GM12878 (cell line): ENCODE results near the gene PPP1R10. TPM values are rescaled to one million over a fixed set of nuclear protein-coding genes. Genes with fewer than 3 reads are reported as not detected.
A peak's percentile ranks its signal among the peaks of the same experiment; 100 is the strongest.

Experiments
- ATF7 ChIP-seq: fragments of 450-650 bp; IDR thresholded peaks from 2 replicates; pipeline ENCODE4 v1.6.1; 2016; ENCODE audit warnings: low read depth, mild to moderate bottlenecking
- BACH1 ChIP-seq: fragments of 450-650 bp; IDR thresholded peaks from 2 replicates; pipeline ENCODE4 v1.6.1; 2017; ENCODE audit warnings: mild to moderate bottlenecking, borderline replicate concordance
- BCL11A ChIP-seq: IDR thresholded peaks from 2 replicates; pipeline ENCODE4 v1.6.1; 2011; ENCODE audit warnings: low read depth, low read length
- BHLHE40 ChIP-seq, 2 experiments: fragments of 450-650 bp in 1 of 2; IDR thresholded peaks; 2 replicates each; pipeline ENCODE4 v1.6.1; 2011 to 2017; ENCODE audit warnings: low read depth in 2 of 2, borderline replicate concordance in 1 of 2, improper control_type of control experiment in 1 of 2, low read length in 1 of 2, mild to moderate bottlenecking in 1 of 2
- E4F1 ChIP-seq: fragments of 450-650 bp; IDR thresholded peaks from 2 replicates; pipeline ENCODE4 v1.6.1; 2018; ENCODE audit warnings: borderline replicate concordance, mild to moderate bottlenecking; ENCODE audit not compliant: partially characterized antibody
- FOXK2 ChIP-seq: fragments of 450-650 bp; IDR thresholded peaks from 2 replicates; pipeline ENCODE4 v1.6.1; 2017; ENCODE audit warnings: mild to moderate bottlenecking, moderate library complexity
- FOXM1 ChIP-seq: IDR thresholded peaks from 2 replicates; pipeline ENCODE4 v1.6.1; 2012; ENCODE audit warnings: low read depth, mild to moderate bottlenecking, inconsistent platforms, low read length, moderate library complexity
- MXI1 ChIP-seq: fragments of 150-350 bp; IDR thresholded peaks from 2 replicates; pipeline ENCODE4 v1.6.1; 2011; ENCODE audit warnings: low read depth, mild to moderate bottlenecking, inconsistent platforms, low read length, improper control_type of control experiment
- NFIC ChIP-seq: IDR thresholded peaks from 2 replicates; pipeline ENCODE4 v1.6.1; 2012; ENCODE audit warnings: low read depth, mild to moderate bottlenecking, inconsistent platforms, low read length, moderate library complexity
- PML ChIP-seq: IDR thresholded peaks from 2 replicates; pipeline ENCODE4 v1.6.1; 2012; ENCODE audit warnings: low read length, inconsistent platforms
- POLR2A ChIP-seq: IDR thresholded peaks from 2 replicates; pipeline ENCODE4 v1.6.1; 2011; ENCODE audit warnings: low read depth, mild to moderate bottlenecking, low read length
- POLR2AphosphoS2 ChIP-seq: IDR thresholded peaks from 2 replicates; pipeline ENCODE4 v1.6.1; 2011; ENCODE audit warnings: low read depth, mild to moderate bottlenecking, low read length, improper control_type of control experiment, moderate library complexity
- POLR2AphosphoS5 ChIP-seq: IDR thresholded peaks from 2 replicates; pipeline ENCODE4 v1.6.1; 2011; ENCODE audit warnings: mild to moderate bottlenecking, low read length, inconsistent platforms
- POU2F2 ChIP-seq: IDR thresholded peaks from 3 replicates; pipeline ENCODE4 v1.6.1; 2011; ENCODE audit warnings: low read depth, mild to moderate bottlenecking, low read length, borderline replicate concordance
- SMAD1 ChIP-seq: fragments of 450-650 bp; IDR thresholded peaks from 2 replicates; pipeline ENCODE4 v1.6.1; 2018; ENCODE audit warnings: mild to moderate bottlenecking, low read depth; ENCODE audit not compliant: partially characterized antibody
- SMAD5 ChIP-seq: IDR thresholded peaks from 2 replicates; pipeline ENCODE4 v1.6.1; 2016; ENCODE audit warnings: antibody characterized with exemption, low read depth
- SMARCA5 ChIP-seq: fragments of 450-650 bp; IDR thresholded peaks from 2 replicates; pipeline ENCODE4 v1.6.1; 2017; ENCODE audit warnings: mild to moderate bottlenecking
- SREBF1 ChIP-seq: IDR thresholded peaks from 2 replicates; pipeline ENCODE4 v1.6.1; 2012; ENCODE audit warnings: mild to moderate bottlenecking, low read length
- TARDBP ChIP-seq: IDR thresholded peaks from 2 replicates; pipeline ENCODE4 v1.6.1; 2016; ENCODE audit warnings: borderline replicate concordance
- ZNF24 ChIP-seq: fragments of 450-650 bp; IDR thresholded peaks from 2 replicates; pipeline ENCODE4 v1.6.1; 2017; ENCODE audit warnings: antibody characterized with exemption, mild to moderate bottlenecking
- ZZZ3 ChIP-seq: IDR thresholded peaks from 2 replicates; pipeline ENCODE4 v1.6.1; 2011; ENCODE audit warnings: low read depth; ENCODE audit not compliant: control insufficient read depth, insufficient read length
- polyA plus RNA-seq, 11 experiments: library from polyadenylated mRNA; depleted of rRNA in 4 of 11; unstranded in 6 of 11; stranded (reverse) in 5 of 11; fragments of >200 nt; fragmentation: Nextera tagmentation in 4 of 11; fragmentation: Illumina TruSeq in 1 of 11; extraction: Ambion mirVana in 4 of 11; extraction: Trizol in 1 of 11; gene quantifications; 1 replicate in 1 of 11; 2 replicates in 10 of 11; pipeline versions ENCODE4 v1.2.1 to v1.2.3, GENCODE V29; 2011 to 2016; ENCODE audit warnings: inconsistent platforms in 2 of 11, missing spikeins in 2 of 11, low read depth in 1 of 11
- total RNA-seq, 4 experiments: library from RNA; depleted of rRNA in 3 of 4; stranded (reverse); fragments of >200 nt in 3 of 4; fragmentation: Illumina TruSeq in 1 of 4; extraction: Trizol in 1 of 4; gene quantifications; 2 replicates each; pipeline versions ENCODE4 v1.2.1 to v1.2.3, GENCODE V29; 2013 to 2021
- TF ChIP-seq, protein P1 (sequence below): fragments of 450-650 bp; formaldehyde crosslinking; IDR thresholded peaks from 2 replicates; pipeline ENCODE4 v1.5.0; 2022; ENCODE audit warnings: mild to moderate bottlenecking, missing genetic modification characterization

The PPP1R10 gene
- total and polyA plus RNA-seq, 10 of the 15 experiments (the other 5 are each of a cell fraction or from before 2014, with no cell fraction given): 11.3 to 83.8 (median 41.2) TPM

DNA sequence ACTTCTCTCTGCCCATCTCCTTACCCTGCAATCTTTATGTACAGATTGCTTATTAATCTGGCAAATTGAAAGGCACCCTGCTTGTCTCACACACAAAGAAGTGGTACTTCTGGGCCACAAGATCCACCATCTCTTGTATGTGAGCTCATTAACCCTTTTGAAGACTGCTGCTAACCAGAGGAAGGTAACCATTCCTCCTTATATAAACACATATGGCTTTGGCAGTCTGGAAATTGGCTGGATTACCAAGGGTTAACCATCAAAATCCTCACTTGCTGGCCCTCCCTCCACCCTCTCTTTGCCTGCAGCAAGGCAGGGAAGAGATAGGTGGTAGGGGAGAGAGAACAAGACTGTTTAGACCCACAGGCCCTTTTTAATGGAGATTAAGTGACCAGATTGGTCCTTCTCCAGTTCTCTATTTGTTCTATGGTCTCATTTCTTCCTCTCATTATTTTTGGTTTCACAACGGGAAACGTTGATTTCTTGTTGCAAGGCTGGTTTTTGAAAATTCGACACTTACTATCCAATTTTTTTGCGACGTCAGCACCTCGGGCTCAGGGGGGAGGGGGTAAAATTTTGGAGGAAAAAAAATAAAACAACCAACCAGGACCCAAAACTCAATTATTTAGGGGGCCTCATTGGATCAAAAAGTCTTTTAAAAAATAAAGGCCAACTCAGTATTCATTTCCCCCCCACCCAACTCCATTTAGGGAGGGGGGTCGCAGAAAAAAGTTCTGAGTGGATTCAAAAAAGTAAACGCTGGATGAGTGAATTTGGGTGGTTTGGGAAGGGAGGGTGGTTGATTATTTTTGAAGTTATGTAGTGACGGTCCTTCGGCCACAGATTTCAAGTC, 859 bp downstream of the PPP1R10 start (continued):
- peak; percentile 11; the same call in 1 of the 2 replicates for TF ChIP-seq NFIC
- TF ChIP-seq ZZZ3: no peak
- peak in 1 of 2 experiments; percentile 42; a peak in 1 of 4 replicates for TF ChIP-seq BHLHE40 (IDR thresholded peaks at IDR 0.05; ENCODE audit: borderline replicate concordance in 1 of 2, low read depth in 2 of 2, low read length in 1 of 2)
- no peak for TF ChIP-seq E4F1
- TF ChIP-seq TARDBP: no peak
- TF ChIP-seq SMAD1: peak; percentile 72
- peak; percentile 52 for TF ChIP-seq POU2F2
- TF ChIP-seq POLR2A: peak; percentile 77
- TF ChIP-seq FOXM1: peak; percentile 46
- TF ChIP-seq PML: 0 out of 2 replicates have a peak, but pooled peaks have one; percentile 58
- TF ChIP-seq POLR2AphosphoS2: peak; percentile 82; the same call in 1 of the 2 replicates
- peak; percentile 94 for TF ChIP-seq POLR2AphosphoS5
- 0 out of 2 replicates have a peak, but pooled peaks have one; percentile 73 for TF ChIP-seq BACH1
- 0 out of 2 replicates have a peak, but pooled peaks have one; percentile 40 for TF ChIP-seq MXI1
- no peak for TF ChIP-seq FOXK2
- no peak for TF ChIP-seq ZNF24
- TF ChIP-seq SREBF1: no peak
- TF ChIP-seq BCL11A: 0 out of 2 replicates have a peak, but pooled peaks have one; percentile 27
- no peak for TF ChIP-seq SMARCA5
- TF ChIP-seq, protein P1, sequence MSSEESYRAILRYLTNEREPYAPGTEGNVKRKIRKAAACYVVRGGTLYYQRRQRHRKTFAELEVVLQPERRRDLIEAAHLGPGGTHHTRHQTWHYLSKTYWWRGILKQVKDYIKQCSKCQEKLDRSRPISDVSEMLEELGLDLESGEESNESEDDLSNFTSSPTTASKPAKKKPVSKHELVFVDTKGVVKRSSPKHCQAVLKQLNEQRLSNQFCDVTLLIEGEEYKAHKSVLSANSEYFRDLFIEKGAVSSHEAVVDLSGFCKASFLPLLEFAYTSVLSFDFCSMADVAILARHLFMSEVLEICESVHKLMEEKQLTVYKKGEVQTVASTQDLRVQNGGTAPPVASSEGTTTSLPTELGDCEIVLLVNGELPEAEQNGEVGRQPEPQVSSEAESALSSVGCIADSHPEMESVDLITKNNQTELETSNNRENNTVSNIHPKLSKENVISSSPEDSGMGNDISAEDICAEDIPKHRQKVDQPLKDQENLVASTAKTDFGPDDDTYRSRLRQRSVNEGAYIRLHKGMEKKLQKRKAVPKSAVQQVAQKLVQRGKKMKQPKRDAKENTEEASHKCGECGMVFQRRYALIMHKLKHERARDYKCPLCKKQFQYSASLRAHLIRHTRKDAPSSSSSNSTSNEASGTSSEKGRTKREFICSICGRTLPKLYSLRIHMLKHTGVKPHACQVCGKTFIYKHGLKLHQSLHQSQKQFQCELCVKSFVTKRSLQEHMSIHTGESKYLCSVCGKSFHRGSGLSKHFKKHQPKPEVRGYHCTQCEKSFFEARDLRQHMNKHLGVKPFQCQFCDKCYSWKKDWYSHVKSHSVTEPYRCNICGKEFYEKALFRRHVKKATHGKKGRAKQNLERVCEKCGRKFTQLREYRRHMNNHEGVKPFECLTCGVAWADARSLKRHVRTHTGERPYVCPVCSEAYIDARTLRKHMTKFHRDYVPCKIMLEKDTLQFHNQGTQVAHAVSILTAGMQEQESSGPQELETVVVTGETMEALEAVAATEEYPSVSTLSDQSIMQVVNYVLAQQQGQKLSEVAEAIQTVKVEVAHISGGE (CRISPR knock-in tag): no peak; the same call in 1 of the 2 replicates
- no peak for TF ChIP-seq ATF7
- TF ChIP-seq SMAD5: peak; percentile 94
- TF ChIP-seq, all 136 proteins: peak for 19
